Measurements from ENCODE around the gene QPRT. TPM values are rescaled to one million over a fixed set of nuclear protein-coding genes. Genes with fewer than 3 reads are reported as not detected.

QPRT gene
- total RNA-seq, 1 experiment from 2014 or later: 0.52 TPM

DNA sequence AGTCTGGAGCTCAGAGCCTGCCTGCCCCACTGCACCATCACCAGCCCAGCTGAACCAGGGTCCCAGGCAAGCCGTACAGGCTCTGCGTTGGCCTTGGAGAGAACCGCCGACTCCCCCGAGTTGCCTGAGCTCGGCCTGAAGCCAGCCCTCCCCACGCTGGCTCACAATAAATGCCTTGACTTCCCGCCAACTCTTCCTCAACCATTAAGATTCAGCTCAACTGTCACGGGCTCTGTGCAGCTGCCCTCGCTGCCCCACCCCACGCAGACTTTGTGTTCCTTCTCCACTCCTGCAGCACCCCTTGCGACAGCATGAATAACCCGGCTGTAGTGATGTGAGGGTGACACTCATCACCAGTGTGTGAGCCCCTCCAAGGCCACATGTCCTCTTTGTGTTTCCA, 4.8 kb upstream of the QPRT start:
- Histone ChIP-seq H3K27ac (ENCODE audit: low read depth, low read length) (no peak overlapping the region), H3K9me2 (ENCODE audit: insufficient read depth) (no peaks in the 10 kb centered on the region), H3K27me3 (ENCODE audit: insufficient read depth, low read length) (no peaks in the 10 kb centered on the region), H3K4me3 (replicated peaks in 1 of 2; ENCODE audit: low read depth in 1 of 2, low read length in 2 of 2) (no peak overlapping the region), H4K20me1 (ENCODE audit: insufficient read depth) (no peaks in the 10 kb centered on the region), H3K9ac (ENCODE audit: low read length) (no peak overlapping the region), H3K9me3 (ENCODE audit: control insufficient read depth in 1 of 2, insufficient read depth in 1 of 2, low read depth in 1 of 2, low read length in 2 of 2) (no peaks in the 10 kb centered on the region), H3K79me2 (ENCODE audit: insufficient read depth, low read length) (no peaks in the 10 kb centered on the region), H2AFZ (ENCODE audit: low read depth, low read length, poor library complexity, severe bottlenecking) (no peak overlapping the region), H3K4me1 (ENCODE audit: control insufficient read depth in 1 of 2, insufficient read depth in 2 of 2, low read length in 2 of 2) (peaks cover 0 to 5% of the 10 kb centered on the region in 2 experiments; a peak in 2 of 4 replicates), H3K4me2 (ENCODE audit: low read length) (no peak overlapping the region), H3K36me3 (ENCODE audit: control insufficient read depth in 1 of 2, insufficient read depth in 2 of 2, low read length in 2 of 2) (no peaks in the 10 kb centered on the region)
- RAD21 ChIA-PET (ENCODE audit: low non-redundant PET in 1 of 2, low total read pairs in 2 of 2, uncharacterized antibody in 2 of 2, unreplicated experiment in 2 of 2): no interaction called here
- POLR2A ChIA-PET: no interaction called here
- no peak for TF ChIP-seq YY1 (IDR thresholded peaks at IDR 0.05; ENCODE audit: extremely low read depth, insufficient replicate concordance, low read depth, low read length)
- no peak for TF ChIP-seq CTCF (IDR thresholded peaks at IDR 0.05 in 2 of 3, conservative IDR thresholded peaks at IDR 0.05 in 1 of 3; ENCODE audit: borderline replicate concordance in 1 of 3, insufficient read depth in 1 of 3, low read depth in 2 of 3, low read length in 2 of 3)
- no peak for TF ChIP-seq EZH2 (IDR thresholded peaks at IDR 0.05)
- TF ChIP-seq RAD21 (IDR thresholded peaks at IDR 0.05; ENCODE audit: low read depth): no peak
- no peak for TF ChIP-seq ELF1 (IDR thresholded peaks at IDR 0.05; ENCODE audit: borderline replicate concordance, low read depth)
- no peak for TF ChIP-seq EZH2phosphoT487 (IDR thresholded peaks at IDR 0.05; ENCODE audit: borderline replicate concordance)
- no TSS peak for BruUV-seq (replicated peaks)
- intact Hi-C loops (cut with micrococcal nuclease): no loop called here
- CTCF ChIA-PET: no interaction called here
- DNase-seq (ENCODE audit: low read depth, low spot score): no peak
- ATAC-seq: no peak

All from HCT116 (cell line).